Smooth muscle cell (in vitro differentiated cells): ENCODE measurements around the gene CYBB. TPM values are rescaled to one million over a fixed set of nuclear protein-coding genes. Genes with fewer than 3 reads are reported as not detected.

ENCODE experiments used
- DNase-seq: peaks from one replicate; lab custom pipeline; 2025; ENCODE audit not compliant: unreplicated experiment; lab: John Stamatoyannopoulos, UW
- H2AFZ ChIP-seq: fragments of 200-600 bp; sonication (generic); 2 replicates; pipeline ENCODE4 v1.6.0; 2016; ENCODE audit warnings: antibody characterized with exemption, low read depth, mild to moderate bottlenecking
- H3F3A ChIP-seq: fragments of 200-600 bp; sonication (generic); 2 replicates; pipeline ENCODE4 v1.6.0; 2017; ENCODE audit warnings: antibody characterized with exemption, low read depth
- H3K27ac ChIP-seq: fragments of 200-600 bp; sonication (generic); 2 replicates; pipeline ENCODE4 v1.5.1; 2016; ENCODE audit warnings: low read depth, mild to moderate bottlenecking
- H3K27me3 ChIP-seq: fragments of 200-600 bp; sonication (generic); 2 replicates; pipeline ENCODE4 v1.6.1; 2016; ENCODE audit warnings: low read depth, mild to moderate bottlenecking
- H3K36me3 ChIP-seq: fragments of 200-600 bp; sonication (generic); 2 replicates; pipeline ENCODE4 v1.5.1; 2016; ENCODE audit warnings: low read depth
- H3K4me1 ChIP-seq: fragments of 200-600 bp; sonication (generic); 2 replicates; pipeline ENCODE4 v1.5.1; 2016; ENCODE audit warnings: low read depth
- H3K4me2 ChIP-seq: fragments of 200-600 bp; sonication (generic); 2 replicates; pipeline ENCODE4 v1.6.0; 2016; ENCODE audit warnings: mild to moderate bottlenecking
- H3K4me3 ChIP-seq: fragments of 200-600 bp; sonication (generic); 2 replicates; pipeline ENCODE4 v1.5.1; 2016; ENCODE audit warnings: mild to moderate bottlenecking
- H3K79me2 ChIP-seq: fragments of 200-600 bp; sonication (generic); 2 replicates; pipeline ENCODE4 v1.6.0; 2016; ENCODE audit warnings: low read depth, mild to moderate bottlenecking
- H3K9ac ChIP-seq: fragments of 200-600 bp; sonication (generic); 2 replicates; pipeline ENCODE4 v1.6.0; 2016; ENCODE audit warnings: low read depth
- H3K9me3 ChIP-seq: fragments of 200-600 bp; sonication (generic); replicated peaks from 2 replicates; pipeline ENCODE4 v1.5.1; 2016; ENCODE audit warnings: low read depth
- H4K20me1 ChIP-seq: fragments of 200-600 bp; sonication (generic); 2 replicates; pipeline ENCODE4 v1.6.0; 2016; ENCODE audit warnings: low read depth
- WGBS: methylation state at CpG from one replicate; pipeline ENCODE4 v1.1.7; 2016; ENCODE audit warnings: low lambda C conversion rate; 5-methylcytosine and 5-hydroxymethylcytosine counted together
- polyA plus RNA-seq: library from polyadenylated mRNA; unstranded; fragments of >200 nt; fragmentation: Nextera tagmentation; extraction: Ambion mirVana; gene quantifications from 2 replicates; pipeline ENCODE4 v1.2.1, GENCODE V29; 2016
- total RNA-seq: library from RNA; depleted of rRNA; stranded (reverse); fragments of >200 nt; gene quantifications from 2 replicates; pipeline ENCODE4 v1.2.3, GENCODE V29; 2014
- TF ChIP-seq, protein P1 (sequence below): fragments of 200-600 bp; sonication (generic); IDR thresholded peaks from 2 replicates; pipeline ENCODE4 v1.5.1; 2017; ENCODE audit warnings: borderline replicate concordance, mild to moderate bottlenecking, antibody characterized with exemption; ENCODE audit not compliant: insufficient read depth, poor library complexity, severe bottlenecking

The CYBB gene
- total and polyA plus RNA-seq, 2 experiments from 2014 or later = not detected

DNA sequence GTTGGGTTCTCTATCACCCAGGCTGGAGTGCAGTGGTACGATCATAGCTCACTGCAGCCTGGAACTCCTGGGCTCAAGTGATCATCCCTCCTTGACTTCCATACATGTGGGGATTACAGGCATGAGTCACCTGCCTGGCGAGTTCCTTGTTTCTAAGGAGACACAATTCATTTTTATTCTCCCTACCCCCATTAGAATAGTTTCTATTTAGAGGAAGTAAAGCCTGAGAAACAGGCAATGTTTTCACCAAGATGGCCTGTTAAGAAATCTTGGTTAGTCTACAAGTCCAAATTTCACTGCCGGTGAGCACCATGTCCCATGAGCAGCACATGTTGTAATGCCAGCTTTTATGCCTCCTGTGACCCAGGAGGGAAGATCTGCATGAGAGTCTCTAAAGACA lies 5.7 kb downstream of the CYBB start:
- H3K4me3 ChIP-seq = no peak overlapping the region
- no peaks in the 10 kb centered on the region for H3K27me3 ChIP-seq
- no peak overlapping the region for H3K4me2 ChIP-seq
- H3F3A ChIP-seq = no peaks in the 10 kb centered on the region
- H4K20me1 ChIP-seq = no peaks in the 10 kb centered on the region
- H3K9ac ChIP-seq = no peak overlapping the region
- H3K36me3 ChIP-seq = no peaks in the 10 kb centered on the region
- TF ChIP-seq, protein P1, sequence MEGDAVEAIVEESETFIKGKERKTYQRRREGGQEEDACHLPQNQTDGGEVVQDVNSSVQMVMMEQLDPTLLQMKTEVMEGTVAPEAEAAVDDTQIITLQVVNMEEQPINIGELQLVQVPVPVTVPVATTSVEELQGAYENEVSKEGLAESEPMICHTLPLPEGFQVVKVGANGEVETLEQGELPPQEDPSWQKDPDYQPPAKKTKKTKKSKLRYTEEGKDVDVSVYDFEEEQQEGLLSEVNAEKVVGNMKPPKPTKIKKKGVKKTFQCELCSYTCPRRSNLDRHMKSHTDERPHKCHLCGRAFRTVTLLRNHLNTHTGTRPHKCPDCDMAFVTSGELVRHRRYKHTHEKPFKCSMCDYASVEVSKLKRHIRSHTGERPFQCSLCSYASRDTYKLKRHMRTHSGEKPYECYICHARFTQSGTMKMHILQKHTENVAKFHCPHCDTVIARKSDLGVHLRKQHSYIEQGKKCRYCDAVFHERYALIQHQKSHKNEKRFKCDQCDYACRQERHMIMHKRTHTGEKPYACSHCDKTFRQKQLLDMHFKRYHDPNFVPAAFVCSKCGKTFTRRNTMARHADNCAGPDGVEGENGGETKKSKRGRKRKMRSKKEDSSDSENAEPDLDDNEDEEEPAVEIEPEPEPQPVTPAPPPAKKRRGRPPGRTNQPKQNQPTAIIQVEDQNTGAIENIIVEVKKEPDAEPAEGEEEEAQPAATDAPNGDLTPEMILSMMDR = no peak
- no peak for DNase-seq
- 70% methylated on average over 3 of the region's 3 CpGs for WGBS
- H3K9me3 ChIP-seq = no peaks in the 10 kb centered on the region
- H2AFZ ChIP-seq = no peak overlapping the region
- H3K79me2 ChIP-seq = no peaks in the 10 kb centered on the region
- H3K27ac ChIP-seq = no peak overlapping the region
- no peaks in the 10 kb centered on the region for H3K4me1 ChIP-seq

DNA sequence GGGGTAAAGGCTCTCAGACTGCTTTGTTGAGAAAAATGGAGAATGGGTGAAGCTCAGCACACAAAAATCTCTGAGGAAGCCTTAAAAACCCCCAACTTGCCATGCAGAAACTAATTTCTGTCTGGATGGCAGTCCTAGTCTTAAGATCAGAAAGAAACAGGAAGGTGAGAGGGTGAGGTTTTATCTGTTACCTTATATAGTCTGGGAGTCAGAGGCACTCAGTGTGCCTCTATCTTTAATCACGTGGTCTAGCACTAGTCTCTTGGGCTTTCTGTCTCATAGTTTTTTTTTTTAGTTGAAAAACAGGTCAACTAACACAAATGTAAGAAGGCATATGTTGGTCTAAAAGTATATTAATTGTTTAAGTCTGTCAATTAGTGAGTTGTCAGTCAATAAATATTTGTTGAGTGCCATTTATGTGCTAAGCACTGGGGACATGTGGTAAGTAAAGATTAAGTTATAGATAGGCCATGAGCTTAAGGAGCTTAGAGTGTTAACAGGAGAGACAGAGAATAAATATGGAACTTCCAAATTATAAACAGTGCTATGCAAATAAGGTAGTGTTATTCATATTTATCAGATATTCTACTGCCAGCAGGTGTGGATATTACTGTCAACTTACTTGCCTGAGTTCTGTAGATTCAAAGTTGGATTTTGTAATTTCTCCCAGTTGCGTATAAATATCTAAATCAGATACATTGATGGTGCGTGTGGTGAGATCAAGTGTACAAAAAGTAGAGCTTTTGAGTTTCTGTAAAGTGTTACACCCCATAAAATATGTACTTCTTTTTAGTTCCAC lies 7.0 kb downstream of the CYBB start:
- Histone ChIP-seq H3K9ac (no peak overlapping the region), H3K79me2 (no peaks in the 10 kb centered on the region), H3F3A (no peaks in the 10 kb centered on the region), H3K4me2 (no peak overlapping the region), H3K4me3 (no peak overlapping the region), H3K27me3 (no peaks in the 10 kb centered on the region), H4K20me1 (no peaks in the 10 kb centered on the region), H3K4me1 (no peaks in the 10 kb centered on the region), H3K27ac (no peak overlapping the region), H3K36me3 (no peaks in the 10 kb centered on the region), H2AFZ (no peak overlapping the region), H3K9me3 (no peaks in the 10 kb centered on the region)
- TF ChIP-seq, protein P1 = no peak
- WGBS = 78% methylated on average over 3 of the region's 3 CpGs
- no peak for DNase-seq

DNA sequence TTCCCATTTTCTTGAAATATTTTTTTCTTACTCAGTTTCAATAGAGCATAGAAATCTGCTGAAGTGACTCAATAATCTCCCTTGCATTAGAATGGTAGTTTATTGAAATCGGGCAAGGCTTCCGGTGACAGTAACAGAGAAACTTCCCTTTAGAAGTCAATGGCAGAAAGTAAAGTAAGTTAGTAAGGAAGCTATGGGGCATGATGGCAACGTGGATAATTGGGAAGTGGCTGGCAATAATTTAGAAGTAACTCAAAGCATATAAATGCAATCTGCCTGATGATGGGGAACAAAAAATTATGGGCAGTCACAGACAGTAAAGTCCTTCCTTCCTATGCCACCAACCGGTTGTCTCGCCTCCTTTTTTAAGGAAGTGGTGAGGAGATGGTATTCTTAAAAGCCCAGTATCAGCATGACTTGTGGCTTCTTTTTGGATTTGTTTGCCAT lies 7.6 kb downstream of the CYBB start:
- 81% methylated on average over 5 of the region's 5 CpGs for WGBS
- H2AFZ ChIP-seq = no peak overlapping the region
- no peak for DNase-seq
- H3F3A ChIP-seq = no peaks in the 10 kb centered on the region
- no peak overlapping the region for H3K4me2 ChIP-seq
- no peak overlapping the region for H3K27ac ChIP-seq
- H4K20me1 ChIP-seq = no peaks in the 10 kb centered on the region
- H3K4me1 ChIP-seq = no peaks in the 10 kb centered on the region
- no peak overlapping the region for H3K9ac ChIP-seq
- H3K4me3 ChIP-seq = no peak overlapping the region
- TF ChIP-seq, protein P1 = no peak
- no peaks in the 10 kb centered on the region for H3K9me3 ChIP-seq
- no peaks in the 10 kb centered on the region for H3K79me2 ChIP-seq
- no peaks in the 10 kb centered on the region for H3K27me3 ChIP-seq
- H3K36me3 ChIP-seq = no peaks in the 10 kb centered on the region

DNA sequence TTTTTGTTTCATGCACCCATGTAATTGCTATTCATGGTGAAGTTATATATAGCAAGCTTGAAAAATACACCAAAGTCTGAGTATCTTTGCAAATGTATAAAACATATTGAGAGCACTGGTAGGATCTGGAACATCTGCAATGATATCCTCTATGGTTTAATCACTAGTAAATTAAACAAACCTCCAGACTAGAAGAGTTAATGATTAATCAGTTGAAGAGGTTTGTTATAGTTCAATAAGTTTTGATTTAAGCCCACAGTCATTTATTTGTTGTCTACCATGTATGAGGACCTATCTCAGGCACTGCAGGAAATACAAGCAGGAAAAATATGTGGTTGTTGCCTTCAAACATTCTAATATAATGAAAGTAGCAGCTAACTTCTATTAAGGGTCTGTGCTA lies 16.5 kb downstream of the CYBB start:
- Histone ChIP-seq H3K4me1 (no peaks in the 10 kb centered on the region), H4K20me1 (no peaks in the 10 kb centered on the region), H2AFZ (no peak overlapping the region), H3K27ac (no peak overlapping the region), H3K4me3 (no peak overlapping the region), H3K9ac (no peak overlapping the region), H3K36me3 (no peaks in the 10 kb centered on the region), H3K4me2 (no peak overlapping the region), H3K9me3 (no peaks in the 10 kb centered on the region), H3F3A (no peaks in the 10 kb centered on the region), H3K27me3 (no peaks in the 10 kb centered on the region), H3K79me2 (no peaks in the 10 kb centered on the region)
- TF ChIP-seq, protein P1 = no peak
- no peak for DNase-seq
